ENCODE results near the gene CTTNBP2.

Gene CTTNBP2

DNA sequence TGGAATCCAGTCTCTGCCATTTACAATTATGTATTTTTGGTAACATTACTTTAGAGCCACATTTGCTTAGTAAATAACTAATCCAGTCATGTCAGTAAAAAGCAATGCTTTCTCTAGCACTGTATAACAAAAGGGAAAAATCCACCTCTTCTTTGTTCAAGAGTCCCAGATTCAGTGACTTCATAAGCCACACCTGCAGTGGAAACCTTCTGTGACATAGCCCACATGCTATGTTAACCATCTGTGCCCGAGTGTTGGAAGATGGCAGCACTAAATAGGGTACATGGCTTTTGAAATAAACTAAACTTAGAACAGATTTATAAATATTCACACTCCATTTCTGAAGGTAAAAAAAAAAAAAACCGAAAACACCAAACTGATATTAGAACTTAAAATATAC lies 83.0 kb downstream of the CTTNBP2 start:
- FAIRE-seq (no peak), DNase-seq (ENCODE audit: low spot score) (no peak)

GRCh38 chr7:117785431-117785830 lies 87.8 kb downstream of the CTTNBP2 start:
- no peak for DNase-seq (ENCODE audit: low spot score)
- no peak for FAIRE-seq

- DNase-seq (ENCODE audit: low spot score) (no peak), FAIRE-seq (no peak)
These were observed 88.9 kb downstream of the CTTNBP2 start for GRCh38 chr7:117784315-117784714.

GRCh38 chr7:117782761-117783160 lies 90.5 kb downstream of the CTTNBP2 start:
- FAIRE-seq (no peak), DNase-seq (ENCODE audit: low spot score) (no peak)

GRCh38 chr7:117781707-117782106 lies 91.5 kb downstream of the CTTNBP2 start:
- FAIRE-seq (no peak), DNase-seq (ENCODE audit: low spot score) (no peak)

DNA sequence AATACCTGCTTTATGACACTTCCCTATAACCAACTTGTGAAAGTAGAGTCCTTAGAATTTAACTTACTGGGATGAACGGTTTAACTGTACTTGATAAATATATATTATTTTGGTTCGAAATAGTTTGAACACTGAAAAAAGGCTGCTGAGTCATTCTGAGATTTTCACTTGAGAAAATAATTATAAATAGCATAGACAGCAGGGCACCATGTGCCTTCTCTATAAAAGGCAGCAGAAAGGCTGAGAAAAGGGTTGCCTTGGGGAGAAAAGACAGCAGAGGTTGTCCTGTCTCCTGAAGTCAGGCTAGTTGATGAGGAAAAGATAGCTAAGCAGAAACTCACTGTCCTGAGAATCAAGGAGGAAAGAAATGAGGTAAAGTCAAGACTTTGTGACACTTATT lies 92.4 kb downstream of the CTTNBP2 start:
- FAIRE-seq (no peak), DNase-seq (ENCODE audit: low spot score) (no peak)

DNA sequence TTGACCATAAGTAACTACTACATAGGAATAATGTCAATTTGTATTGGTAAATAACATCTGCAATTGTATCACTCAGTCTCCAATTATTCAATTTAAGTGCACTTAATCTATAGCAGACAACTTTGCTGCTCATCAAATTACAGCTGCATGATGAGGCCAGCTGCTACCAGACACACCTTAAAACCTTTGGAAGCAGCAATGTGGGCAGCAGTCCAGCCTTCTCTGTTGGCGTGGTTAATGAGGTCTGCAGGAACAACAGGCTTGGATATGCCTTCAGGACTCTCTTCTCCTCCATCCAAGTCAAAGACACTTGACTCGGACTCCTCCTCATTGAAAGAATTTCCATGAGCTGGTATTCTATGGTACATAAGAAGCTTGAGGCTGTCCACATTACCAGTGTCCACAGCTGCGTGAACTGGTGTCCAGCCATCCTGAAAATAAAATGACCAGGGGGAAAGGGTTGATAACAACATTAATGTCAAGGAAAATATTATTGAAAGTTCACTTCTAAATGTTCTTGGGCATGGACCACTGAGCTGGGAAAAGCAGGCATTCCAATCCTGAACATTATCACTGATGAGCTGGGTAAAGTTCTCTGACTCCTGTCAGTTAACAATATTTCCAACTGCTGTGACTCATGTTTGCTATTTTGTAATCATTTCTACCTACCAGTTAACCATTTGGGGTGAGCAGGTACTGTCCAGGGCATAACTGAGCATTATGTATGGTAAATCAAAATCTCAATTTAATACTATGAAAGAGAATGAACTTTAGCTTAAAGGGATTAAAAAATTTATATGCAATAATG lies 95.7 kb downstream of the CTTNBP2 start:
- FAIRE-seq (no peak), DNase-seq (ENCODE audit: low spot score) (no peak)

DNA sequence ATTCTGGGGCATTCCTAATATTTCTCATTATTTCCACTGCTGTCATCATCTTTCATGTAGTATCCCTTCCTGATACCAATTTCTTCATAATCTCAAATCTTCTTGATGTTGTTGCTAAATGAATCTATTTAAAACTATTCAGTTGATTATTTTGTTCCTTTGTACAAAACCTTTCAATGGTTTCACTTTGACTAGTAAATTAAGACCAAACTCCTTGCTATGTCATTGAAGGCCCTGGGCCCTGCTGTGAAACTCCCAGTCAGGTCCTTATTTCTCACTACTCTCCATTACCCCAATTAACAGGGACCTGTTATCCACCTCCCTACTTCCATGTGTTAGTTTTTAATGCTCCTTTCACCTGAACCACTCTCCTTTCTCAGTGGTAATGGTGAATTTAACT lies 97.0 kb downstream of the CTTNBP2 start:
- no peak for FAIRE-seq
- DNase-seq (ENCODE audit: low spot score), result no peak

GRCh38 chr7:117775801-117776200 lies 97.4 kb downstream of the CTTNBP2 start:
- no peak for FAIRE-seq
- no peak for DNase-seq (ENCODE audit: low spot score)

- no peak for FAIRE-seq
- no peak for DNase-seq (ENCODE audit: low spot score)
These were observed 98.3 kb downstream of the CTTNBP2 start for GRCh38 chr7:117774943-117775342.

DNA sequence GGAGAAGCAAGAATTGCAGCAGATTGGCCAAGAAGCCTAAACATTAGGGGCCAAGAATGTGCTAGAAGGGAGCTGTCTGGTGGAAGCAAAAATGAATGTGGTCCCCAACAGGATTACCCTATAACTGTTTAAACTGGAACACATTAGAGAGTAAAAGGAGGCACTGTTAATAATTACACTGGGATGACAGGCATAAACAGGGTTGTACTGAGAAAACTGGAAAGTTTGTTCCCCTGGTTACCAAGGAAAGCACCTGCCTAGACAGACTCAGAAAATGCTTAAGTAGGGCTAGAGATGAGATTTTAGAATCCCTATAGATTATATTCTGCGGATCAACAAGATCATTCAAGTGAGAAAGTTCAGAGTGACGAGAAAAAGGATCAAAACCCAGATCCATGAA lies 100.8 kb downstream of the CTTNBP2 start:
- FAIRE-seq (no peak), DNase-seq (ENCODE audit: low spot score) (no peak)

DNA sequence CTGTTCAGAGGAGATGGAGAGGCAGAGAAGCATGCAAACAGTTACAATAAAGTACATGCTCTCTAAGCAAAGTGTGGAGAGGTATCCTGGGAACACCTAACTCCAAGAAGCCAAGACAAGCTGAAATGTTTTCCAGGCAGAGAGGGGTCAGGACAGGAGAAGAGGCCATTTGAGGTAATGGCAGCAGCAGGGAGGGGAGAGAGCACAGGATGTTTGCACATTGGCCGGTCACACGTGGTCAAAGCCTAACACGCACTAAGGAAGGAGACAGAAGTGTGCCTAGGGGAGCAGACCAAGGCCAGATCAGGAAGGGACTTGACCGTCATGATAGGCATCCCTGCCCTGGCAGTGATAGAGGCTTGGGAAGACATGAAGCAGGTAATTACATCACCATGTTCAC lies 101.5 kb downstream of the CTTNBP2 start:
- DNase-seq (ENCODE audit: low spot score), result no peak

DNA sequence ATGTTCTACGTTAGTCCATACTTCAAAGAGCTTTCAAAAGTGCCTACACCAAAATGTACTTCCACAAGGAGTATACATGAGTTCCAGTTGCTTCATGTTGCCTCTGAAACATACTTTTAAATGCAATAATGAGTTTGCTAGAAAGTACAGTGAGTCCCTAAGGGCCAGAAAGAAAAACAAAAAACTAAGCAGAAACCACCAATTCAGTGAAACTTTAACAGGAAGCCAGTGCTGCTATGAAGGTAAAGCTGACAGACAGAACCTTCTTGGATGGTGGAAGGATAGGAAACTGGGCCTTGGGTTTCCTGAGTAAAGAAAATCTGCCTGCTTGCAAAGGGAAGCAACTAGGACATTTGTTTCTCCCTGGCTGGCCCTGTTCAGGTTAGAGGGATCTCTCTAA lies 104.2 kb downstream of the CTTNBP2 start:
- FAIRE-seq (no peak), DNase-seq (ENCODE audit: low spot score) (no peak)

More for the DNA sequence above, 101.5 kb downstream of the CTTNBP2 start:
- FAIRE-seq, result no peak

- FAIRE-seq (no peak), DNase-seq (ENCODE audit: low spot score) (no peak)
These were observed 105.3 kb downstream of the CTTNBP2 start for GRCh38 chr7:117767951-117768350.

DNA sequence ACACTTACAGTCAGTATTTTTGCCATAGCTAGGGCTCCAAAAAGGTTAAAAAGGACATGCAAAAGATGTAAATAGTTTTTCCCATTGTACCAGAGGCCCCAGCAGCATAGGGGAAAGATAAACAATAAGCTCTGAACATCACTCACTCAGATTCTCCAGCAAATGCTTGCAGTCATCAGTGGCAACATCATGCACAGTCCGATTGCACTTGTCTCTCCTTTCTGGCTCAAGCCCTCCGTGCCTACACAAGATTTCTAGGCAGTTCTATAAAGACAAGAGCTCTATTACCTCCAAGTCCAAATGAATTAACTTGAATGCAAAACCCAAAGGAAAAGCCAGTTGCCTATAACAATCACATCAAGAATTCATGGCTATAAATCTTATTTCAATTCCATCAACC lies 106.3 kb downstream of the CTTNBP2 start:
- DNase-seq (ENCODE audit: low spot score) (no peak), FAIRE-seq (no peak)

DNA sequence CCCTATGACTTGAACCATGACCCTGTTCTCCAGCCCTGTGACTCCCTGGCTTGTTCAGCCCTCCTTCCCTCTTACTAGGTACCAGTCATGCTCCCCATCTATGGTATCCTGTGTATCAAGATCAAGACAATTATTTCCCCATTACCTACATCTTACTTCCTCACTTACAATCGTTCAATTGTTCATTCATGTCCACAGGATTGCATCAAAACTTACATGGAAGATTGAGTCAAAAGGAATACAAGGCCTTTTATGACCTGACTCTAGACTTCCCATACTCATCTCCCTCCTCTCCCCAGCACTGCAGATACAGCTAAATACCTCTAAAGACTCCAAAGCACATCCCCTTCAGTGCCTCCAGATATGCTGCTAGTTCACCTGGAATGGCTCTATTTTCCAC lies 109.2 kb downstream of the CTTNBP2 start:
- FAIRE-seq (no peak), DNase-seq (ENCODE audit: low spot score) (no peak)

DNA sequence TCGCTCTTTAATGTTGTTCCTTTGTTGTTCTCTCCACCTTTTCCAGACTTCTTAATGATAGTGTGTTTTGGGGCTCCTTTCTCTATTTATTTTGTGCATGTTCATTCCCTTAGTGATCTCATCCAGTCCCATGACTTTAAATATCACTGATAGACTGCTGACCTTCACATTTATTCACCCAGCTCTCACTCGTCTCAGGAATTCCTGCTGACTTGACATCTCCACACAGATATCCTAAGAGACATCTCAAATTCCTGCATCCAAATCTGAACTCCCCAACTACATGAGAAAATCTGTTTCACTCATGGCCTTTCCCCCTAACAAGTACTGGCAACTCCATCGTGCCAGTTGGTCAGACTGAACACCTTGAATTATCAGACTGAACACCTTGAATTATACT lies 111.2 kb downstream of the CTTNBP2 start:
- FAIRE-seq (no peak), DNase-seq (ENCODE audit: low spot score) (no peak)

- FAIRE-seq, result no peak
- DNase-seq (ENCODE audit: low spot score), result no peak
These were observed 113.1 kb downstream of the CTTNBP2 start for GRCh38 chr7:117759950-117760640.

DNA sequence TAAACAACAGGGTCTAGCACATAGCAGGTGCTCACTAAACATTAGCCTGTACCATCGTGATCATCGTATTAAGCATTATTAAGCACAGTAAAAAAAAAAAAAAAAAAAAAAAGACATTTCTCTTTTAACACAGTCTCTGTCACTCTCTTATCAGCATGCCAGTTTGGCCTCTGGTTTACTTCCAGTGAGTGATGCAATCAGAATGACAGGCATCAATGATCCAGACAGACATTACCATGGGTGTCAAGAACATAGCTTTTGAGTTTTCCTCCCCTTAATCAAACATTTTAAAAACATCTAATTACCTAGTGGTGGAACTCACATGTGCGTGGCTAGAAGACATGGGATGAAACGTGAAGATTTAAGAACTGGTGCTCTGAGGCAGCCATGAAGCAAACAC lies 115.8 kb downstream of the CTTNBP2 start:
- no peak for FAIRE-seq
- DNase-seq (ENCODE audit: low spot score), result no peak

DNA sequence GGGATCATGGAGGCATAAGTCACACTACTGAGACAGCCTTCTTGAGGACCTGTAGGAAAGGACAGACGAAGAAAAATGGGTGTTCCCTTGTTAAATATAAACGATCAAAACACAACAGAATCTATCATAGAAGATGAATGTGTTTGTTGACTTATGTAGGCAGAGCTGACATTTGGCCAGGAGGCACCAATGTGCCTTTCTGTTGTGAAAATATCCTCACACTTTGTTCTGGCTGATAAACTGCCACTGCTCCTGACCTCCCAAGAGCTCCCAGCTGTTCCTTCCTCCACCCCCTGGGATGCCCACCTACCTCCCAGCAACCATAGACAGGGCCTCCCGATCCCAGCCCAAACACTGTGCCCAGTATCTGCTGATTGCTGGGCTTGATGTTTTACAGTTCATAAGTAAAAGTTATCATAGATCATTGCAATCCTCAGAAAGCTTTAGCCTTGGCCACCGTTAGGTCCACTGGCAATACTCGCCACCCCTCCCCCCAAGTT lies 116.6 kb downstream of the CTTNBP2 start:
- no peak for FAIRE-seq
- DNase-seq (ENCODE audit: low spot score), result no peak

- DNase-seq (ENCODE audit: low spot score) (no peak), FAIRE-seq (no peak)
These were observed 118.1 kb downstream of the CTTNBP2 start for GRCh38 chr7:117755136-117755535.

DNA sequence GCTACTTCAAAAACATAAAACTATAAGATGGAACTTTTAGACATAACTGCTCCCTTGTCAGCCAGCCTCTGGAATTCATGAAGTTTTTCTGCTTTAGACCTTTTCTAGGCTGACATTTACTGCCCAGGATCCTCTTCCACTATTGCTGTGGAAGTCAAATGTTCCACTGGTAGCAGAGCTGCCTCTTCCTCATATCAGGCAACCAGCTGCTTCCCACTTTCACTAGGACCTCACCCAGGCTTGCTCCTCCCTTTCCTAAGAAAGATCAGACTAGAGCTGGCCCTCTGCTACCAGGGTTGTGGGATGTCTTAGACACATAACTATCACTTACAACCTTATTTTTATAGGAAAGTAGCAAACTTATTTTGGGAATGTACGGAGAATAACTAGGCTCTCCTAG lies 121.5 kb downstream of the CTTNBP2 start:
- DNase-seq (ENCODE audit: low spot score) (no peak), FAIRE-seq (no peak)

Data from urothelium cell line (cell line).